Sigmoid colon (tissue), 4 donors: ENCODE measurements around the gene PON3.

Experiments used
- EP300 ChIP-seq, 4 donors: sonication (generic); formaldehyde crosslinking; IDR thresholded peaks; one replicate each; pipeline ENCODE4 v1.6.1; 2017; ENCODE audit warnings: antibody characterized with exemption in 4 of 4
- POLR2A ChIP-seq, 2 donors: fragments of 450-650 bp; IDR thresholded peaks; one replicate each; pipeline ENCODE4 v1.6.1; 2016; ENCODE audit warnings: antibody characterized with exemption in 2 of 2, mild to moderate bottlenecking in 2 of 2, moderate library complexity in 2 of 2
- POLR2AphosphoS5 ChIP-seq, 4 donors: sonication (generic); formaldehyde crosslinking; IDR thresholded peaks; one replicate each; pipeline ENCODE4 v1.6.1; 2017; ENCODE audit warnings: antibody characterized with exemption in 4 of 4
- TF ChIP-seq, protein P1 (sequence below), 4 experiments: fragments of 450-650 bp in 3 of 4; fragments of 200-600 bp in 1 of 4; IDR thresholded peaks; one replicate each; pipeline ENCODE4 v1.5.1; 2016 to 2019; ENCODE audit warnings: antibody characterized with exemption in 4 of 4, mild to moderate bottlenecking in 3 of 4, moderate library complexity in 2 of 4

GRCh38 chr7:95424716-95425115, 28.5 kb upstream of the PON3 start:
- TF ChIP-seq EP300 (IDR thresholded peaks at IDR 0.05) = no peak
- TF ChIP-seq POLR2A (IDR thresholded peaks at IDR 0.05) = no peak
- TF ChIP-seq, protein P1, sequence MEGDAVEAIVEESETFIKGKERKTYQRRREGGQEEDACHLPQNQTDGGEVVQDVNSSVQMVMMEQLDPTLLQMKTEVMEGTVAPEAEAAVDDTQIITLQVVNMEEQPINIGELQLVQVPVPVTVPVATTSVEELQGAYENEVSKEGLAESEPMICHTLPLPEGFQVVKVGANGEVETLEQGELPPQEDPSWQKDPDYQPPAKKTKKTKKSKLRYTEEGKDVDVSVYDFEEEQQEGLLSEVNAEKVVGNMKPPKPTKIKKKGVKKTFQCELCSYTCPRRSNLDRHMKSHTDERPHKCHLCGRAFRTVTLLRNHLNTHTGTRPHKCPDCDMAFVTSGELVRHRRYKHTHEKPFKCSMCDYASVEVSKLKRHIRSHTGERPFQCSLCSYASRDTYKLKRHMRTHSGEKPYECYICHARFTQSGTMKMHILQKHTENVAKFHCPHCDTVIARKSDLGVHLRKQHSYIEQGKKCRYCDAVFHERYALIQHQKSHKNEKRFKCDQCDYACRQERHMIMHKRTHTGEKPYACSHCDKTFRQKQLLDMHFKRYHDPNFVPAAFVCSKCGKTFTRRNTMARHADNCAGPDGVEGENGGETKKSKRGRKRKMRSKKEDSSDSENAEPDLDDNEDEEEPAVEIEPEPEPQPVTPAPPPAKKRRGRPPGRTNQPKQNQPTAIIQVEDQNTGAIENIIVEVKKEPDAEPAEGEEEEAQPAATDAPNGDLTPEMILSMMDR (IDR thresholded peaks at IDR 0.05) = no peak
- no peak for TF ChIP-seq POLR2AphosphoS5 (IDR thresholded peaks at IDR 0.05)
